ACC112 (cell line): Measurements from ENCODE around the gene NHEJ1.

Experiments
- H2AFZ ChIP-seq: fragments of 200-600 bp; sonication (generic); one replicate; pipeline ENCODE4 v1.6.0; 2017; ENCODE audit warnings: antibody characterized with exemption, low read length; ENCODE audit not compliant: unreplicated experiment
- H3K27ac ChIP-seq: fragments of 200-600 bp; sonication (generic); 2 replicates; pipeline ENCODE4 v1.5.1; 2014; ENCODE audit warnings: low read depth, mild to moderate bottlenecking, antibody characterized with exemption, low read length, moderate library complexity
- H3K27me3 ChIP-seq: fragments of 200-600 bp; sonication (generic); 2 replicates; pipeline ENCODE4 v1.6.1; 2014; ENCODE audit warnings: mild to moderate bottlenecking, antibody characterized with exemption, low read length, moderate library complexity, mixed read lengths; ENCODE audit not compliant: insufficient read depth
- H3K36me3 ChIP-seq: fragments of 200-600 bp; sonication (generic); 2 replicates; pipeline ENCODE4 v1.6.1; 2016; ENCODE audit warnings: mild to moderate bottlenecking, antibody characterized with exemption, low read length, moderate library complexity, mixed read lengths; ENCODE audit not compliant: insufficient read depth
- H3K4me1 ChIP-seq: fragments of 200-600 bp; sonication (generic); one replicate; pipeline ENCODE4 v1.6.1; 2016; ENCODE audit warnings: low read length, mixed read lengths; ENCODE audit not compliant: insufficient read depth, unreplicated experiment, control insufficient read depth
- H3K4me3 ChIP-seq: fragments of 200-600 bp; sonication (generic); 2 replicates; pipeline ENCODE4 v1.5.1; 2014; ENCODE audit warnings: mild to moderate bottlenecking, low read depth, low read length
- H3K79me2 ChIP-seq: fragments of 200-600 bp; sonication (generic); one replicate; pipeline ENCODE4 v1.6.0; 2016; ENCODE audit warnings: low read length; ENCODE audit not compliant: control insufficient read depth, unreplicated experiment, insufficient read depth

NHEJ1 gene

GRCh38 chr2:219129589-219129988 lies 31.0 kb downstream of the NHEJ1 start:
- Histone ChIP-seq H3K79me2 (no peaks in the 10 kb centered on the region), H2AFZ (no peak overlapping the region), H3K4me3 (no peak overlapping the region), H3K36me3 (no peaks in the 10 kb centered on the region), H3K27ac (no peak overlapping the region), H3K27me3 (no peaks in the 10 kb centered on the region), H3K4me1 (peaks cover 23% of the 10 kb centered on the region)

GRCh38 chr2:219128396-219128795 lies 32.2 kb downstream of the NHEJ1 start:
- Histone ChIP-seq H2AFZ (no peak overlapping the region), H3K4me1 (peaks cover 34% of the 10 kb centered on the region), H3K36me3 (no peaks in the 10 kb centered on the region), H3K4me3 (no peak overlapping the region), H3K27ac (no peak overlapping the region), H3K27me3 (no peaks in the 10 kb centered on the region), H3K79me2 (no peaks in the 10 kb centered on the region)

DNA sequence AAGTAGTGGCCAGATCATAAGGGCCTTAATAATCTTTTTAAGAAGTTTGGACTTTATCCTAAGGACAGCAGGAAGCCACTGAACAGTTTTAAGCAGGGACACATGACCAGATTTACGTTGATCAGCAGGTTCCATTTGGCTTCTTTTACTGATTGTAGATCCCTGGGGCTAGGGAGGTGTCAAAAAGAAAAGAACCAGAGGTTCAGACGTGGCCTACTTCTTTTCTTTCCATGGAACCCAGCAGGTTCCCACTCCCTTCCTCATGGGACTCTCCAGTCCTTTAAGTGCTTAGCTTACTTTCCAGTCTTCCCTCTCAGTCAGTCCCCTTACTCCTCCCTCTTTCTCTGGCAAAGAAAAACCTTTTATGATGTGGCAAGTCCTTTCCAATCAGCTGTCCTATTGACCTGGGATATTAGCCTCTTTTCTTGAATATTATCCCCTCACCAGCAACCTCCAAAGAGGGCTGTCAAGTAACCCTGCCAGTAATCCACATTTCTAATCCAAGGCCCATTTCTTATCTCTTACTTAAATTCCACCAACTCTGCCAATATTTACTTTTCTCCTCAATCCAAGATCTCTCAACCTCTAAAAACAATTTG lies 33.5 kb downstream of the NHEJ1 start:
- peaks cover 39% of the 10 kb centered on the region for H3K4me1 ChIP-seq
- no peak overlapping the region for H2AFZ ChIP-seq
- no peak overlapping the region for H3K4me3 ChIP-seq
- peak overlapping the region; percentile 82; the same call in 1 of the 2 replicates for H3K27ac ChIP-seq
- no peaks in the 10 kb centered on the region for H3K79me2 ChIP-seq
- H3K27me3 ChIP-seq, result no peaks in the 10 kb centered on the region
- no peaks in the 10 kb centered on the region for H3K36me3 ChIP-seq

GRCh38 chr2:219126555-219126954 lies 34.1 kb downstream of the NHEJ1 start:
- Histone ChIP-seq H3K4me3 (no peak overlapping the region), H3K36me3 (no peaks in the 10 kb centered on the region), H3K27me3 (no peaks in the 10 kb centered on the region), H3K4me1 (peaks cover 39% of the 10 kb centered on the region), H3K27ac (peak overlapping the region; percentile 82; the same call in 1 of the 2 replicates), H2AFZ (no peak overlapping the region), H3K79me2 (no peaks in the 10 kb centered on the region)

DNA sequence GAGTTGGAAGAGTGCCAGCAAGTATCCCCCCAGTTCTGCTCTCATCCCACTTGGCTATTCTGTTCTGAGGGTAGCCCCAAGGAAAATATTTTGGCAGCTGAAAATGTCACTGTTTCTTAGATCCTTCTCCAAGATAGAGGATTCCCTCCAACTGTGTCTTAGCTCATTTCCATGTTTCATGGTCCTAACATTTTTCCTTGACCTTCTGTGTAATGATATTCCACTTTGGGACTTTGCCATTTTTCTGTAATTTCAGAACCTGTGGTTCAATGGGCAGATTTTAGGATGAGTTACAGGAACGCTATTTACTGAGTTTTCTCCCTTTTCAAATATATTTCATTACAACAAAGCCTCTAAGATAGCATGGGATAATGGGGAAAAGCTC lies 34.7 kb downstream of the NHEJ1 start:
- Histone ChIP-seq H3K4me3 (peak overlapping the region; percentile 41; the same call in 1 of the 2 replicates), H2AFZ (no peak overlapping the region), H3K36me3 (no peaks in the 10 kb centered on the region), H3K79me2 (no peaks in the 10 kb centered on the region), H3K4me1 (peaks cover 39% of the 10 kb centered on the region), H3K27ac (peak overlapping the region; percentile 82), H3K27me3 (no peaks in the 10 kb centered on the region)

DNA sequence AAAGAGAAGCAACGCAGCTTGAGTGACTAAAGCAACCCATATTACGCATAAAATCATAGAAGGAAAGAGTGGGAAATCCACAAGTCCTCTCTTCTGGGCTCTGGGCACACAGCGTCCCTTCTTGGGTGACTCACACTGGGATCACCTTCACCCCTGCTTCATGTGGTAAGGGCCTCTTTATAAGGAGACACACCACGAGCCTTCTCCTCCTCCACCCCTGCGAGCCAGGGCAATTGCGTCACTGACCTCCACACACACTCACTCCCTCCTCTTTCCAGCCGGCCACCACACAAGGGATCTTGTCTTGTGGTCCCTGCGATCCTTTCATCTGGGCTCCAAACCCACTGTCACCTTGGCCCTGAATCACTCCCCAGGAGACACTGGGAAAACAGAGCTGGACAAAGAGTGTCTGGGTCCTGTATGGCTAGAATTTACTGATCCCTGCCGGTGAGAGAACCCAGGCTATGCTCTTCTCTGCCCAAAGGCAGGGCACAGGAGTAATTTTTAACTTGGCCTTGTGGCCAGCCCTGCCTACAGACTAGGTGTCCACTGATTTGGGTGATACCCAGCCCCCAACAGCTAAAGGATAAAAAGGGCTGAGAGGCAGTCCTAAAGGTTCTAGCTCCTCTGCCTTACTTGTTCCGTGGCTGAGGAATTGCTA lies 35.3 kb downstream of the NHEJ1 start:
- Histone ChIP-seq H3K27me3 (no peaks in the 10 kb centered on the region), H3K27ac (peak overlapping the region; percentile 82), H3K4me3 (peak overlapping the region; percentile 41), H3K79me2 (no peaks in the 10 kb centered on the region), H3K4me1 (peaks cover 39% of the 10 kb centered on the region), H2AFZ (no peak overlapping the region), H3K36me3 (no peaks in the 10 kb centered on the region)

- Histone ChIP-seq H2AFZ (no peak overlapping the region), H3K27ac (peak overlapping the region; percentile 82), H3K36me3 (no peaks in the 10 kb centered on the region), H3K27me3 (no peaks in the 10 kb centered on the region), H3K4me3 (0 out of 2 replicates have a peak overlapping the region, but pooled peaks have one; percentile 4), H3K4me1 (peaks cover 39% of the 10 kb centered on the region), H3K79me2 (no peaks in the 10 kb centered on the region)
These were observed 36.1 kb downstream of the NHEJ1 start for GRCh38 chr2:219124381-219125110.

DNA sequence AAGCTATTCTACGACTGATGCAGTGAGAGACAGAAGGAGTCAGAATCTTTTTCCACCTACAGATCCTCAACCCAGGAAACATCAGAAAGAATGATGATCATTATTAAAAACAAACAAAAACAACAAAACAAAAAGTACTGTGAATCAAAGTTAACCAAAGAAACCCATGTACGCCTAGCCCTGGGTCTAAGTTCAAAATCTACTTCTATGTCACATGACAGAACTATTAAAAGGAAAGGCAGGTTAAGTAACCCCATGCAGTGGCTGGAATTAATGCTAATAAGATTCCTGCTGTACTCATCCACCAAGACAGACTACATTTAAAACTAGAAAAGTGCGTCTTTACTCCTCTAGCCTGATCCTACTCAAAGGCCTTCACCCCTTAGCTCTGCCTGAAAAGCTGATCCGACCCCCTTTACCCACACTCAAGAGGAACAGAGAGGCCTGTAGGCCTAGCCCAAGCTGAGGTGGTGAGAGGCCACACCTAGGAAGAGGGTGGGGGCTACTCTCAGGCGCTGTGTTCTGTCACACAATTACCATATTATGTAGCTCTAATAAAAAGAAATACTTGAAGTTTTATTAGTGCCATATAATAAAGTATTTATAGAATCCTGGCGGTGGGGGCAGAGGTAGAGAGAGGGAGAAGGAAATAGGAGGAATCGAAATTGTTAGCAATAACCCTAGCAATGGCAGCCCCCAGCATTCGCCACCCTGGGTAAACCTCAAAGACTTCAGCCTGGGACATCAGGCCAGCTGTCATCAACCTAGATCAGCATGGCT lies 37.1 kb downstream of the NHEJ1 start:
- H3K36me3 ChIP-seq, result no peaks in the 10 kb centered on the region
- H2AFZ ChIP-seq, result no peak overlapping the region
- no peaks in the 10 kb centered on the region for H3K27me3 ChIP-seq
- H3K27ac ChIP-seq, result peak overlapping the region; percentile 82
- no peak overlapping the region for H3K4me3 ChIP-seq
- H3K4me1 ChIP-seq, result peaks cover 39% of the 10 kb centered on the region
- H3K79me2 ChIP-seq, result no peaks in the 10 kb centered on the region

DNA sequence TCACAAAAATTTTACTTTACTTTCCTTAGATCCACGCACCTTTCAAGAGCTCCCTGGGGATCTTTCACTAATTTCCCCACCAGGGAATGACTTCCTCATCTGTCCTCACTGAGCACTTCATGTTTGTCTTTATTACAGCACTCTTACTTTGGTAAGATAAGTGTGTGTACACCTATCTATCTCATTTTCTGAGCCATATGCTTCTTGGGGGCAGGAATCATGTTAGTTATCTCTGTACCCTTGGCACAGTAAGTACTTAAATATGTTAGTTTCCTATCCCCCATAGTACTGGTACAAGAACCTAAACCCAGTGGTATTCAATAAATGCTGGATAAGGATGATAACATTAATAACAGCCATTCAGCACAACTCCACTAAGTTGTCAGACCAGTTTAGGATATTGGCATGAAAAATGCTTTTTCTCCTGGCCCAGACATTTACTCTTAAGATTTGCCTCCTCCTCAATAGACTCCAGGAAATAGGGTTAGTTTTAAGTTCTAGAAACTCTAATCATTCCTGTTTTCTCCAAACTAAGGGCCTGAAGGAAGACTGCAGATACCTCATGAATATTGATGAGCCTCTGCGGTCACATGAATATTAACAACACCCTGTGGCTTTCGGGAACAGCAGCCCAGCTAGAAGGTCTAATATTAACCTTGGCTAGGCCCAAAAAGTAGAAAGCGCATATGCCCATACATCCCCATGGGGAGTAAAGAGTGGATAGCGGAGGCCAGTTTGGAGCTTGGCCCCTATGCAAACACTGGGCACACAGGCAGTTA lies 38.2 kb downstream of the NHEJ1 start:
- no peak overlapping the region for H3K27ac ChIP-seq

GRCh38 chr2:219120082-219120481 lies 40.5 kb downstream of the NHEJ1 start:
- Histone ChIP-seq H3K27ac (no peak overlapping the region), H3K4me1 (peaks cover 21% of the 10 kb centered on the region), H3K36me3 (no peaks in the 10 kb centered on the region), H3K79me2 (no peaks in the 10 kb centered on the region), H3K4me3 (no peak overlapping the region), H3K27me3 (no peaks in the 10 kb centered on the region), H2AFZ (no peak overlapping the region)

More for the DNA sequence above, 38.2 kb downstream of the NHEJ1 start:
- Histone ChIP-seq H3K4me1 (peaks cover 39% of the 10 kb centered on the region), H3K27me3 (no peaks in the 10 kb centered on the region), H3K79me2 (no peaks in the 10 kb centered on the region), H2AFZ (no peak overlapping the region), H3K36me3 (no peaks in the 10 kb centered on the region), H3K4me3 (no peak overlapping the region)
